Transverse colon (tissue), 4 donors: Measurements from ENCODE around the gene ADAM21. TPM values are rescaled to one million over a fixed set of nuclear protein-coding genes. Genes with fewer than 3 reads are reported as not detected.
A peak's percentile ranks its signal among the peaks of the same experiment; 100 is the strongest.
"Not testable (repeated sequence)": the region's sequence is repeated elsewhere in the genome, so short reads cannot be mapped to it uniquely, and the experiment has no call there.

Experiments used
- DNase-seq: peaks from one replicate; pipeline ENCODE4 v3.0.0-alpha.2; 2019
- H3K27ac ChIP-seq, 4 donors: fragments of 200-600 bp; sonication (generic); 2 replicates each; pipeline ENCODE4 v1.5.1; 2016 to 2018; ENCODE audit warnings: inconsistent platforms in 4 of 4
- H3K27me3 ChIP-seq: fragments of 200-600 bp; sonication (generic); 2 replicates; pipeline ENCODE4 v1.5.1; 2017; ENCODE audit warnings: inconsistent platforms
- H3K36me3 ChIP-seq, 4 donors: fragments of 200-600 bp; sonication (generic); 2 replicates each; pipeline ENCODE4 v1.5.1; 2017 to 2019; ENCODE audit warnings: inconsistent platforms in 4 of 4
- H3K4me1 ChIP-seq, 4 donors: fragments of 200-600 bp; sonication (generic); 2 replicates each; pipeline ENCODE4 v1.5.1; 2017 to 2020; ENCODE audit warnings: inconsistent platforms in 4 of 4
- H3K4me3 ChIP-seq, 4 donors: fragments of 200-600 bp; sonication (generic); 1 replicate in 1 of 4; 2 replicates in 3 of 4; pipeline versions ENCODE4 v1.5.1 to v1.6.1; 2017 to 2019; ENCODE audit warnings: inconsistent platforms in 4 of 4
- H3K9me3 ChIP-seq, 2 donors: fragments of 200-600 bp; sonication (generic); 2 replicates each; pipeline ENCODE4 v1.5.1; 2017 to 2019; ENCODE audit warnings: inconsistent platforms in 2 of 2
- EP300 ChIP-seq: sonication (generic); formaldehyde crosslinking; IDR thresholded peaks from one replicate; pipeline ENCODE4 v1.6.1; 2017; ENCODE audit warnings: antibody characterized with exemption, low read depth
- POLR2A ChIP-seq: fragments of 450-650 bp; IDR thresholded peaks from one replicate; pipeline ENCODE4 v1.6.1; 2016; ENCODE audit warnings: antibody characterized with exemption, mild to moderate bottlenecking, moderate library complexity
- POLR2AphosphoS5 ChIP-seq, 3 donors: sonication (generic); formaldehyde crosslinking; IDR thresholded peaks; one replicate each; pipeline ENCODE4 v1.6.1; 2016; ENCODE audit warnings: antibody characterized with exemption in 3 of 3
- WGBS, 2 donors: methylation state at CpG; one replicate each; pipeline ENCODE4 v1.1.5; 2018; ENCODE audit warnings: low coverage in 1 of 2; 5-methylcytosine and 5-hydroxymethylcytosine counted together
- in situ Hi-C, 4 donors: fragments of 200-750 bp; cut with MboI; loops; one replicate each; pipeline versions ENCODE4 v1.15.0 to v1.15.1; 2017; ENCODE audit warnings: low sequenced_read_pairs in 3 of 4, low pct_ligation_motif_present in 1 of 4, low pct_unique_long_range_greater_than_20kb in 1 of 4
- intact Hi-C: fragments of 100-400 bp; cut with DNase I; formaldehyde crosslinking; loops from one replicate; pipeline ENCODE4 v1.15.1; 2023; ENCODE audit warnings: low total_unique reads
- total RNA-seq, 4 donors: library from RNA; depleted of rRNA; stranded (reverse); fragments of >200 nt; gene quantifications; one replicate each; pipeline ENCODE4 v1.1.0, GENCODE V29; 2016
- TF ChIP-seq, protein P1 (sequence below), 5 experiments: fragments of 200-600 bp in 3 of 5; fragments of 450-650 bp in 2 of 5; sonication (generic) in 3 of 5; IDR thresholded peaks; 1 replicate in 2 of 5; 2 replicates in 3 of 5; pipeline ENCODE4 v1.5.1; 2016 to 2017; ENCODE audit warnings: antibody characterized with exemption in 5 of 5, inconsistent platforms in 3 of 5, mild to moderate bottlenecking in 2 of 5, moderate library complexity in 1 of 5

Gene ADAM21
- total RNA-seq, 4 donors from 2014 or later, result not detected

- 4 to 5% methylated on average over 5 to 9 of the region's 9 CpGs for WGBS, 2 donors
- Histone ChIP-seq H3K4me1 (peaks cover 4 to 17% (median 5%) of the 10 kb centered on the region in 4 donors), H3K27ac (peak overlapping the region; percentile 77 to 89 (median 82)), H3K36me3 (no peaks in the 10 kb centered on the region), H3K9me3 (no peaks in the 10 kb centered on the region), H3K27me3 (no peaks in the 10 kb centered on the region), H3K4me3 (peak overlapping the region; percentile 50 to 94 (median 70))
- DNase-seq, result no peak
- in situ Hi-C loops (no loop called here), intact Hi-C loops (no loop called here)
- TF ChIP-seq POLR2A (no peak), POLR2AphosphoS5 (IDR thresholded peaks at IDR 0.05) (no peak), EP300 (no peak)
- TF ChIP-seq, protein P1, sequence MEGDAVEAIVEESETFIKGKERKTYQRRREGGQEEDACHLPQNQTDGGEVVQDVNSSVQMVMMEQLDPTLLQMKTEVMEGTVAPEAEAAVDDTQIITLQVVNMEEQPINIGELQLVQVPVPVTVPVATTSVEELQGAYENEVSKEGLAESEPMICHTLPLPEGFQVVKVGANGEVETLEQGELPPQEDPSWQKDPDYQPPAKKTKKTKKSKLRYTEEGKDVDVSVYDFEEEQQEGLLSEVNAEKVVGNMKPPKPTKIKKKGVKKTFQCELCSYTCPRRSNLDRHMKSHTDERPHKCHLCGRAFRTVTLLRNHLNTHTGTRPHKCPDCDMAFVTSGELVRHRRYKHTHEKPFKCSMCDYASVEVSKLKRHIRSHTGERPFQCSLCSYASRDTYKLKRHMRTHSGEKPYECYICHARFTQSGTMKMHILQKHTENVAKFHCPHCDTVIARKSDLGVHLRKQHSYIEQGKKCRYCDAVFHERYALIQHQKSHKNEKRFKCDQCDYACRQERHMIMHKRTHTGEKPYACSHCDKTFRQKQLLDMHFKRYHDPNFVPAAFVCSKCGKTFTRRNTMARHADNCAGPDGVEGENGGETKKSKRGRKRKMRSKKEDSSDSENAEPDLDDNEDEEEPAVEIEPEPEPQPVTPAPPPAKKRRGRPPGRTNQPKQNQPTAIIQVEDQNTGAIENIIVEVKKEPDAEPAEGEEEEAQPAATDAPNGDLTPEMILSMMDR (IDR thresholded peaks at IDR 0.05), result no peak
Measured at GRCh38 chr14:70416338-70416724, 35.6 kb upstream of the ADAM21 start.

GRCh38 chr14:70416725-70417349, 35.1 kb upstream of the ADAM21 start, which contains the start of gene SYNJ2BP:
Gene SYNJ2BP, minus strand, starts transcription at chr14:70417090. Its CDS starts 127 bp downstream, at chr14:70416963.
- WGBS, 2 donors, result 0 to 1% methylated on average over 2 to 22 of the region's 22 CpGs
- Histone ChIP-seq H3K27me3 (no peaks in the 10 kb centered on the region), H3K27ac (peak within 1 kb of the TSS; percentile 77 to 89 (median 82)), H3K9me3 (no peaks in the 10 kb centered on the region), H3K36me3 (no peaks in the 10 kb centered on the region), H3K4me3 (peak within 1 kb of the TSS; percentile 50 to 94 (median 70)), H3K4me1 (peaks cover 4 to 17% (median 5%) of the 10 kb centered on the region in 4 donors)
- intact Hi-C loops, result no loop called here
- peak; percentile 88 for DNase-seq
- in situ Hi-C loops, result no loop called here
- TF ChIP-seq POLR2AphosphoS5 (IDR thresholded peaks at IDR 0.05) (peak; percentile 36 to 84 (median 80)), EP300 (no peak), POLR2A (peak; percentile 47)
- TF ChIP-seq, protein P1 (IDR thresholded peaks at IDR 0.05), result no peak

DNA sequence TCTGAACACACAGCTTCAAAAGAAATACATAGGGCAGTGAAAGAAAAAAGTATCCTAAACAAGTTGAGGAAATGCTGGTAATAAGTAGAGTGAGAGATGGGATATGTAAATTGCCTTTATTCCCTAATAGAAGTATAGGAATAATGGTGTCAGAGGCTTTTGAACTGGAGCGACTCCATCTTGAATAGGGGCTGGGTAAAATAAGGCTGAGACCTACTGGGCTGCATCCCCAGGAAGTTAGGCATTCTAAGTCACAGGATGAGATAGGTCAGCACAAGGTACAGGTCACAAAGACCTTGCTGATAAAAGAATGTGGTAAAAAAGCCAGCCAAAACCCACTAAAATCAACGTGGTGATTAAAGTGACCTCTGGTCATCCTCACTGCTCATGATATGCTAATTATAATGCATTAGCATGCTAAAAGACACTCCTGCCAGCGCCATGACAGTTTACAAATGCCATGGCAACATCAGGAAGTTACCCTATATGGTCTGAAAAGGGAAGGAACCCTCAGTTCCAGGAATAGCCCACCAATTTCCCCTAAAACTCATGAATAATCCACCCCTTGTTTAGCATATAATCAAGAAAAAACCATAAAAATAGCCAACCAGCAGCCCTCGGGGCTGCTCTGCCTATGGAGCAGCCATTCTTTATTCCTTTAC, 32.6 kb upstream of the ADAM21 start:
- H3K27ac ChIP-seq, intact Hi-C loops, H3K27me3 ChIP-seq, in situ Hi-C loops, H3K9me3 ChIP-seq, H3K36me3 ChIP-seq, DNase-seq, H3K4me3 ChIP-seq: not testable (repeated sequence)
- 53 to 66% methylated on average over 2 to 4 of the region's 4 CpGs for WGBS, 2 donors
- H3K4me1 ChIP-seq, result peaks cover 4 to 17% (median 5%) of the 10 kb centered on the region in 4 donors

DNA sequence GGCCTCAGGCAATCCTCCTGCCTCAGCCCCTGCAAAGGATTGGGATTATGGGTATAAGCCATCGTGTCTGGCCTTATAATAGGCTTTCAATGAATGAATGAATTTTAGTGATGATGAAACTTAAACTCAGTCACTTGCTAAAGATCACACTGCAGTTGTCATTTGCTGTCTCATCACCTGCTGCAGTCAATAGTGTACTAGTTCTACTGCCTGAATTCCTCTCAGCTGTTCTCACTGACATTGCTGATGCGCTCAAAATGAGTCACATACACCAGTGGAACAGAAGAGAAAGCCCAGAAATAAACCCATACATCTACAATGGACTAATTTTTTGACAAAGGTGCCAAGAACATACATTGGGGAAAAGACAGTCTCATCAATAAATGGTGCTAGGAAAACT, 29.4 kb upstream of the ADAM21 start:
- intact Hi-C loops, result no loop called here
- in situ Hi-C loops, result no loop called here

More for the DNA sequence above, 29.4 kb upstream of the ADAM21 start:
- H3K4me1 ChIP-seq, result no peaks in the 10 kb centered on the region
- H3K36me3 ChIP-seq, result no peaks in the 10 kb centered on the region
- WGBS, 2 donors, result 88 to 100% methylated on average over 1 to 2 of the region's 2 CpGs
- no peaks in the 10 kb centered on the region for H3K27me3 ChIP-seq
- H3K27ac ChIP-seq, result no peak overlapping the region
- H3K4me3 ChIP-seq, result no peak overlapping the region
- TF ChIP-seq POLR2A, result no peak
- TF ChIP-seq POLR2AphosphoS5 (IDR thresholded peaks at IDR 0.05), result no peak
- TF ChIP-seq, protein P1 (IDR thresholded peaks at IDR 0.05), result no peak
- TF ChIP-seq EP300, result no peak
- no peaks in the 10 kb centered on the region for H3K9me3 ChIP-seq
- DNase-seq, result no peak
